ENCODE data around the gene GP1BA. TPM values are rescaled to one million over a fixed set of nuclear protein-coding genes. Genes with fewer than 3 reads are reported as not detected.

GP1BA gene
- polyA plus RNA-seq, 4 donors = 1.4 to 3.1 (median 2.4) TPM

- no peak for DNase-seq (ENCODE audit: low read depth in 4 of 4, low spot score in 2 of 4)
These were observed 39.7 kb downstream of the GP1BA start for GRCh38 chr17:4971826-4972225.

DNA sequence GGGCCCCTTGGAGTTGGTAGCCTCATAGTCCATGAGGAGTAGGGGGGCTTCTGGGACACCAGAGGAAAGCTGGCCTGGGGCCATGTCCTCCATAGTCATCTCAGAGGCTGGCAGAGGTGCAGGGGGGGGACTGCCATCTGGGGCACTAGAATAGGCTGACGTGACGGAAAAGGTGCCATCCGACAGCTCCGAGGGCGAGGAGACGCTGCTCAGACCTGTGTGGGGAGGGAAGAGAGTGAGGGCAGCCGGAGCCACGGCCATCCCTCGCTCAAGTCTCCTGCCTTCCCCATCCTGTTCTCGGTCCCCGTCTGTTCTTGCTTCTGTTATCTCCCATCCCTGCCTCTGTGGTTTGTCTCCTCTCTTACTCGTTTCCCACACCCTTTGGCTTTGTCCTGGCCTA lies 40.2 kb downstream of the GP1BA start:
- no peak for DNase-seq (ENCODE audit: low read depth in 4 of 4, low spot score in 2 of 4)

DNA sequence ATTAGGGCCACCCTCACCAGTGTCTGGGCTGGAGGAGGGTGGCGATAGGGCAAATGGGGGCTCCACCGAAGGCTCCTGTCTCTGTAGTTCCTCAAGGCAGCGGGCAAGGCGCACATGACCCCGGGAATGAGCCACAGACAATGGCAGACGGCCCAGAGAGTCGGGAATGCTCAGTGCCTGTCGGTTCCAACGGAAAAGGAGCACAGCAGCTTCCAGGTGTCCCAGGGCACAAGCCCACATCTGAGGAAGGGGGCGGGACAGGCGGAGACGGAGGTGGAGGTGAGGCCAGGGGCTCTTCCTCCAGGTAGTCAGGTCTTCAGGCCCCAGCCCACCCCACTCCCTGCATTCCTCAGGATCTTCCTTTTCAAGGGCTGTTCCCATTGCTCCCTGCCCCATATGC lies 40.7 kb downstream of the GP1BA start:
- DNase-seq (ENCODE audit: low read depth in 4 of 4, low spot score in 2 of 4) = no peak

GRCh38 chr17:4973256-4974114 lies 41.4 kb downstream of the GP1BA start:
- no peak for DNase-seq (ENCODE audit: low read depth in 4 of 4, low spot score in 2 of 4)

GRCh38 chr17:4974115-4974670 lies 42.1 kb downstream of the GP1BA start:
- no peak for DNase-seq (ENCODE audit: low read depth in 4 of 4, low spot score in 2 of 4)

DNA sequence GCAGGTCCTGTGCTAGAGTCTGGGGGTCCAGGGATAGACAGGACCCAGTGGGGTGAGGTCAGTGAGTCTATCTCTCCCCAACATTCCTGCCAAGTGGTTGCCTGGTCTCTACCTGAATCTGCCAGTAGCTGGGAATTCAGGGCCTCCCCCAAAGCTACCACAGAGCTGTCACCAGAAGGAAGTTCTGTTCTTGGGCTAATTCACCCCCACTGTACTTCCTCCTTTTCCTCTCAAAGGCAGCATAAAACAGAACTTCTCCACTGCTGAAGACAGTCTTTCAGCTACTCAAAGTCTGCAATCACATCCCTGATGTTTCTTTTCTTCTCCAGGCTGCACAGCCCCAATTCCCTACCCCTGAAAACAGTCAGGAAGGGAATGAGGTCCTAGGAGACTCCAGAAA lies 46.6 kb downstream of the GP1BA start:
- DNase-seq (ENCODE audit: low read depth in 4 of 4, low spot score in 2 of 4) = no peak

- DNase-seq (ENCODE audit: low read depth in 4 of 4, low spot score in 2 of 4) = no peak
These were observed 48.7 kb downstream of the GP1BA start for GRCh38 chr17:4980644-4981216.

- no peak for DNase-seq (ENCODE audit: low read depth in 4 of 4, low spot score in 2 of 4)
These were observed 50.2 kb downstream of the GP1BA start for GRCh38 chr17:4982305-4982704.

Other genes with a start within 250 kb of the GP1BA start
- gene PELP1, start 228.1 kb upstream of the GP1BA start, polyA plus RNA-seq (ENCODE audit: insufficient read length in 4 of 4) = 10 to 100 TPM; 36.9 to 62.4 (median 49.9) TPM
- 10 to 100 TPM; 25.4 to 41.7 (median 37.0) TPM for gene ARRB2, start 221.6 kb upstream of the GP1BA start, polyA plus RNA-seq (ENCODE audit: insufficient read length in 4 of 4)
- gene MED11, start 200.8 kb upstream of the GP1BA start, polyA plus RNA-seq (ENCODE audit: insufficient read length in 4 of 4) = 10 to 100 TPM; 26.8 to 30.4 (median 28.4) TPM
- under 1 TPM; 0.32 to 0.95 (median 0.54) TPM for gene ZMYND15, start 192.4 kb upstream of the GP1BA start, polyA plus RNA-seq (ENCODE audit: insufficient read length in 4 of 4)
- gene CXCL16, start 192.3 kb upstream of the GP1BA start, polyA plus RNA-seq (ENCODE audit: insufficient read length in 4 of 4) = 10 to 100 TPM; 11.3 to 14.1 (median 12.2) TPM
- gene TM4SF5, start 160.4 kb upstream of the GP1BA start, polyA plus RNA-seq (ENCODE audit: insufficient read length in 4 of 4) = 1 to 10 TPM; 1.5 to 2.8 (median 2.1) TPM
- under 1 TPM; 0.42 to 0.74 (median 0.65) TPM for gene VMO1, start 145.9 kb upstream of the GP1BA start, polyA plus RNA-seq (ENCODE audit: insufficient read length in 4 of 4)
- 10 to 100 TPM in 1 of 4 donors, 1 to 10 TPM in 3; 5.7 to 11.5 (median 8.4) TPM for gene GLTPD2, start 143.3 kb upstream of the GP1BA start, polyA plus RNA-seq (ENCODE audit: insufficient read length in 4 of 4)
- 100 to 1,000 TPM; 112 to 159 (median 133) TPM for gene PSMB6, start 136.1 kb upstream of the GP1BA start, polyA plus RNA-seq (ENCODE audit: insufficient read length in 4 of 4)
- gene PLD2, start 125.1 kb upstream of the GP1BA start, polyA plus RNA-seq (ENCODE audit: insufficient read length in 4 of 4) = 10 to 100 TPM; 30.5 to 52.9 (median 43.5) TPM
- gene MINK1, start 98.9 kb upstream of the GP1BA start, polyA plus RNA-seq (ENCODE audit: insufficient read length in 4 of 4) = 10 to 100 TPM; 43.0 to 71.4 (median 57.4) TPM
- 1 to 10 TPM; 1.2 to 2.4 (median 1.7) TPM for gene C17orf107, start 32.7 kb upstream of the GP1BA start, polyA plus RNA-seq (ENCODE audit: insufficient read length in 4 of 4)
- gene CHRNE, start 29.2 kb upstream of the GP1BA start, polyA plus RNA-seq (ENCODE audit: insufficient read length in 4 of 4) = 1 to 10 TPM; 1.3 to 2.4 (median 1.7) TPM
- gene SLC25A11, start 7.8 kb downstream of the GP1BA start, polyA plus RNA-seq (ENCODE audit: insufficient read length in 4 of 4) = 10 to 100 TPM; 71.0 to 94.7 (median 83.0) TPM
- 100 to 1,000 TPM; 129 to 142 (median 134) TPM for gene RNF167, start 8.0 kb downstream of the GP1BA start, polyA plus RNA-seq (ENCODE audit: insufficient read length in 4 of 4)
- gene PFN1, start 16.3 kb downstream of the GP1BA start, polyA plus RNA-seq (ENCODE audit: insufficient read length in 4 of 4) = 100 to 1,000 TPM; 336 to 541 (median 424) TPM
- 10 to 100 TPM; 17.7 to 35.0 (median 26.8) TPM for gene ENO3, start 18.8 kb downstream of the GP1BA start, polyA plus RNA-seq (ENCODE audit: insufficient read length in 4 of 4)
- 100 to 1,000 TPM in 3 of 4 donors, 10 to 100 TPM in 1; 97.2 to 111 (median 106) TPM for gene SPAG7, start 35.5 kb downstream of the GP1BA start, polyA plus RNA-seq (ENCODE audit: insufficient read length in 4 of 4)
- 10 to 100 TPM; 22.7 to 38.4 (median 27.9) TPM for gene CAMTA2, start 55.4 kb downstream of the GP1BA start, polyA plus RNA-seq (ENCODE audit: insufficient read length in 4 of 4)
- gene INCA1, start 65.2 kb downstream of the GP1BA start, polyA plus RNA-seq (ENCODE audit: insufficient read length in 4 of 4) = 1 to 10 TPM; 6.4 to 9.9 (median 8.5) TPM
- gene KIF1C, start 65.7 kb downstream of the GP1BA start, polyA plus RNA-seq (ENCODE audit: insufficient read length in 4 of 4) = 10 to 100 TPM; 77.1 to 93.7 (median 87.7) TPM
- gene SLC52A1, start 103.1 kb downstream of the GP1BA start, polyA plus RNA-seq (ENCODE audit: insufficient read length in 4 of 4) = under 1 TPM; 0.21 to 0.51 (median 0.36) TPM
- gene ZFP3, start 146.2 kb downstream of the GP1BA start, polyA plus RNA-seq (ENCODE audit: insufficient read length in 4 of 4) = 10 to 100 TPM; 11.9 to 15.7 (median 14.4) TPM
- gene ZNF232, start 179.6 kb downstream of the GP1BA start, polyA plus RNA-seq (ENCODE audit: insufficient read length in 4 of 4) = 10 to 100 TPM; 19.1 to 53.1 (median 21.7) TPM
- gene USP6, start 183.8 kb downstream of the GP1BA start, polyA plus RNA-seq (ENCODE audit: insufficient read length in 4 of 4) = 10 to 100 TPM in 1 of 4 donors, 1 to 10 TPM in 3; 2.2 to 20.1 (median 3.6) TPM